CD4-positive, alpha-beta T cell (primary cell): ENCODE measurements around the gene NUDT3. TPM values are rescaled to one million over a fixed set of nuclear protein-coding genes. Genes with fewer than 3 reads are reported as not detected.

Source experiments
- ATAC-seq: fragments of 200-7000 bp; cut with Tn5 transposase; one replicate; pipeline ENCODE4 v1.10.0; 2022; ENCODE audit warnings: mild to moderate bottlenecking; ENCODE audit not compliant: poor library complexity
- CTCF ChIA-PET: fragments of 350-600 bp; sonication (Branson Sonifier 250); formaldehyde crosslinking; loops from one replicate; lab custom pipeline; 2021; ENCODE audit warnings: antibody characterized with exemption, inconsistent platforms; lab: Charles Lee
- POLR2A ChIA-PET: fragments of 350-600 bp; sonication (Branson Sonifier 250); formaldehyde crosslinking; loops from one replicate; lab custom pipeline; 2021; ENCODE audit warnings: antibody characterized with exemption, inconsistent platforms; lab: Charles Lee
- DNase-seq, 14 experiments: peaks; one replicate each; pipeline ENCODE4 v3.0.0-alpha.2; 2013 to 2020; ENCODE audit warnings: mixed read lengths in 2 of 14
- H3K27ac ChIP-seq, 2 donors: one replicate each; pipeline versions ENCODE4 v1.5.1 to v1.7.0; 2013; ENCODE audit warnings: low read length in 2 of 2, low read depth in 1 of 2, mild to moderate bottlenecking in 1 of 2
- H3K27me3 ChIP-seq, 2 experiments: 1 replicate in 1 of 2; 2 replicates in 1 of 2; pipeline versions ENCODE4 v1.6.1 to v1.7.0; 2013; ENCODE audit warnings: low read length in 2 of 2, control low read depth in 1 of 2, mild to moderate bottlenecking in 1 of 2, moderate library complexity in 1 of 2; ENCODE audit not compliant: insufficient read depth in 2 of 2, control insufficient read depth in 1 of 2
- H3K36me3 ChIP-seq: one replicate; pipeline ENCODE4 v1.6.1; 2013; ENCODE audit warnings: low read length, control low read depth; ENCODE audit not compliant: insufficient read depth
- H3K4me1 ChIP-seq: one replicate; pipeline ENCODE4 v1.6.1; 2013; ENCODE audit warnings: low read length, control low read depth; ENCODE audit not compliant: insufficient read depth
- H3K4me3 ChIP-seq: one replicate; pipeline ENCODE4 v1.5.1; 2013; ENCODE audit warnings: mild to moderate bottlenecking, low read length, moderate library complexity
- H3K9me3 ChIP-seq, 2 experiments: 1 replicate in 1 of 2; 2 replicates in 1 of 2; pipeline versions ENCODE4 v1.6.1 to v1.7.0; 2013; ENCODE audit warnings: low read length in 2 of 2, mild to moderate bottlenecking in 2 of 2, control low read depth in 1 of 2, moderate library complexity in 1 of 2; ENCODE audit not compliant: control insufficient read depth in 1 of 2, insufficient read depth in 1 of 2
- H3K27ac Mint-ChIP-seq: one replicate; pipeline ENCODE4 v1.8.0; 2020; ENCODE audit warnings: mixed read lengths
- H3K27me3 Mint-ChIP-seq: one replicate; pipeline ENCODE4 v1.8.0; 2021; ENCODE audit warnings: mixed read lengths
- H3K36me3 Mint-ChIP-seq: one replicate; pipeline ENCODE4 v1.8.0; 2021; ENCODE audit warnings: low read depth, mixed read lengths
- H3K4me1 Mint-ChIP-seq: one replicate; pipeline ENCODE4 v1.8.0; 2021; ENCODE audit warnings: low read depth, mixed read lengths
- H3K4me3 Mint-ChIP-seq: one replicate; pipeline ENCODE4 v1.8.0; 2020; ENCODE audit warnings: mild to moderate bottlenecking, mixed read lengths
- H3K9me3 Mint-ChIP-seq: one replicate; pipeline ENCODE4 v1.8.0; 2020; ENCODE audit warnings: mixed read lengths
- intact Hi-C, 2 experiments: fragments of 100-400 bp; cut with DNase I in 1 of 2; cut with micrococcal nuclease in 1 of 2; formaldehyde crosslinking; loops; one replicate each; pipeline versions ENCODE4 v1.15.1 to v1.9.0; 2023 to 2025; cut with DNase I, micrococcal nuclease
- total RNA-seq, 174 experiments: library from RNA in 2 of 174; stranded (reverse) in 2 of 174; gene quantifications; one replicate each; pipeline ENCODE4 v1.2.3 and lab custom pipeline; 2021 to 2026
- TF ChIP-seq, protein P1 (sequence below): fragments of 200-600 bp; IDR thresholded peaks from one replicate; pipeline ENCODE4 v1.8.0; 2022; ENCODE audit warnings: antibody characterized with exemption, mild to moderate bottlenecking

The NUDT3 gene
- total RNA-seq, 2 experiments from 2014 or later, result 14.8 to 15.0 TPM

DNA sequence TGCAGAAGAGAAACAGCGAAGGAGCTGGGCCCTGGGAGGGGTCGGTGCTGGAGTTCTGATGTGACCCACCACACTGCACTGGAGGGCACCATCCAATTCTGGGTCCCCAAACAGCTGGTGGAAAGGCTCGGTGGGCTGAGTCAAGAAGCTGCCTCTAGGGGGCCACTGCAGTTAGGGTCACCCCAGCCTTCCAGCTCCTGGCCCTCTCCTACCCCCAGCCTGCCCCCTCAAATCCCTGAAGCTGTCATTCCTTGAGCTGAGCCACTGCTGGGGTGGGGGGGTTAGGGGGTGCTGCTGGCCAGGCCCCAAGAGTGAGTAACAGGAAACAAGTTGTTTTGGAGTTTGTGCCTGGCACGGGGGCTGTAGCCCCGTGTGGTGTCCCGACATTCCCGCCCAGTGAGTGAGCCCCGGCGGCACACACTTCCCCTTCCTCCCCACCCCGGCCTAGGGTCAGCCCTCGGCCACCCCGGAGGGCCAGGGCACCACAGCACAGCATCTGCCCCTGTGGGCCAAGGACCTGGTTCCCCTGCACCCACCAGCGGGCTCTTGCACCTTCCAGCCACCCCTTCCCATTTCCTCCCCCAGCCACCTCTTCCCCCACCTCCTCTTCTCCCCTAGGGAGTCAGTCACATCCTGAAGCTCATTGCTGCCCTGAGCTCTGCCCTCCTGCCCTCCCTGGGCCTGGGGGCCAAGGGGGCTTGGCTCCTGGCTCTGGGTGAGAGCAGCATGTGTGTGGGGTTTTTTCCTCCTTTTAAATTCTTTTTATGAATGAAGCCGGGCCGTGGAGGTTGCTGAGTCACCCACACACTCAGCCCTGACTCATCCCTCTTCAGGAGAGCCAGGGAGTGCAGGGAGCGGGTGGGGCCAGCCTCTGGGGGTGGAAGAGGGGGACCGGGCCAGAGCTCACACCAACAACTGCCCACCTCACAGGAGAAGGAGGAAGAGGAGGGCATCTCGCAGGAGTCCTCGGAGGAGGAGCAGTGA is 148.3 kb downstream of the NUDT3 start:
- Mint-ChIP-seq H3K27me3 (no peaks in the 10 kb centered on the region), H3K9me3 (no peaks in the 10 kb centered on the region), H3K36me3 (peaks cover 63% of the 10 kb centered on the region), H3K4me1 (peaks cover 51% of the 10 kb centered on the region), H3K27ac (peak overlapping the region; percentile 84), H3K4me3 (no peak overlapping the region)
- intact Hi-C loops, result loop anchor here in 1 of 2 experiments (10.0 kb wide), 1 partner anchor 1399 kb away; the partner anchor contains the start of gene PSMB8
- no peak for ATAC-seq
- CTCF ChIA-PET, result interaction anchor here (1.2 to 1.5 kb wide), 3 partner anchors 12 to 171 kb away, joined by 3 to 4 read pairs (median 3); no protein-coding TSS in a partner anchor
- H3K27ac ChIP-seq, result peak overlapping the region in 1 of 2 donors; percentile 38
- H3K4me3 ChIP-seq, result no peak overlapping the region
- peaks cover 73% of the 10 kb centered on the region for H3K4me1 ChIP-seq
- peaks cover 45% of the 10 kb centered on the region for H3K36me3 ChIP-seq
- no peaks in the 10 kb centered on the region for H3K9me3 ChIP-seq
- DNase-seq, result peak in 6 of 14 experiments; percentile 26 to 72 (median 58)
- TF ChIP-seq, protein P1, sequence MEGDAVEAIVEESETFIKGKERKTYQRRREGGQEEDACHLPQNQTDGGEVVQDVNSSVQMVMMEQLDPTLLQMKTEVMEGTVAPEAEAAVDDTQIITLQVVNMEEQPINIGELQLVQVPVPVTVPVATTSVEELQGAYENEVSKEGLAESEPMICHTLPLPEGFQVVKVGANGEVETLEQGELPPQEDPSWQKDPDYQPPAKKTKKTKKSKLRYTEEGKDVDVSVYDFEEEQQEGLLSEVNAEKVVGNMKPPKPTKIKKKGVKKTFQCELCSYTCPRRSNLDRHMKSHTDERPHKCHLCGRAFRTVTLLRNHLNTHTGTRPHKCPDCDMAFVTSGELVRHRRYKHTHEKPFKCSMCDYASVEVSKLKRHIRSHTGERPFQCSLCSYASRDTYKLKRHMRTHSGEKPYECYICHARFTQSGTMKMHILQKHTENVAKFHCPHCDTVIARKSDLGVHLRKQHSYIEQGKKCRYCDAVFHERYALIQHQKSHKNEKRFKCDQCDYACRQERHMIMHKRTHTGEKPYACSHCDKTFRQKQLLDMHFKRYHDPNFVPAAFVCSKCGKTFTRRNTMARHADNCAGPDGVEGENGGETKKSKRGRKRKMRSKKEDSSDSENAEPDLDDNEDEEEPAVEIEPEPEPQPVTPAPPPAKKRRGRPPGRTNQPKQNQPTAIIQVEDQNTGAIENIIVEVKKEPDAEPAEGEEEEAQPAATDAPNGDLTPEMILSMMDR, result no peak
- POLR2A ChIA-PET, result no interaction called here
- H3K27me3 ChIP-seq, result no peaks in the 10 kb centered on the region

DNA sequence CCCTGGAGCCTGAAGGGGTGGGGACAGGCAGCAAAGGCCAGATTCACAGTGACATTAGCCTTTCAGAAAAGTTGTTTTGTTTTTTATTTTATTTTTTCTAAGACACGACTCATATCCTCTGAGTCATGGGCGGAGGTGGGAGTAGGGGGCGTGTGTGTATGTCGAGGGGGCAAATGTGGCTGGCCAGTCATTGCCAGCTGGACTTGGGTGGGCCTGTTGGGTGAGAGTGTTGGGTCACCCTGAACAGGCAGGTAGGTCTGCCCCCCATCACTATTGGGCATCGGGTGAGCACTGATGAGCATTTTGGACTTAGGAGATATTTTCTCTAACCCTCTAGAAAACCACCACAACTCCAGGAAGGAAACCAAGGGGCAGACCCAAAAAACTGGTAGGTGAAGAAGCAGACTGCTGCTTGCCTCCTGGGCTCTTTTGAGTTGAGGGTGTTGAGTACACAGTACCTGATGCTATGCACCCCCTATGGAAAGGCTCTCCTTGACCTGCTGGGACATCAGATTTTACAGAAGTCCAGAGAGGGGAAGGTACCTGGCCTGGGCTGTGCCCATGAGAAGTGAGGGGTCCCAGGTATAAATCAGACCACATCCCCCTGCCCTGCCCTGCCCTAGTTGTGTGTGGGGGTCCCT is 149.2 kb downstream of the NUDT3 start:
- peaks cover 54% of the 10 kb centered on the region for H3K4me1 Mint-ChIP-seq
- H3K36me3 Mint-ChIP-seq, result peaks cover 69% of the 10 kb centered on the region
- ATAC-seq, result no peak
- peak overlapping the region; percentile 42 for H3K4me3 Mint-ChIP-seq
- peak in 1 of 14 experiments; percentile 49 for DNase-seq
- intact Hi-C loops, result loop anchor here in 1 of 2 experiments (10.0 kb wide), 1 partner anchor 1398 kb away; the partner anchor contains the start of gene PSMB8
- Histone ChIP-seq H3K9me3 (no peaks in the 10 kb centered on the region), H3K36me3 (peaks cover 45% of the 10 kb centered on the region), H3K27me3 (no peaks in the 10 kb centered on the region), H3K4me1 (peaks cover 76% of the 10 kb centered on the region), H3K4me3 (no peak overlapping the region), H3K27ac (peak overlapping the region in 1 of 2 donors; percentile 50)
- no peaks in the 10 kb centered on the region for H3K27me3 Mint-ChIP-seq
- CTCF ChIA-PET, result interaction anchor here (0.8 to 1.5 kb wide), 4 partner anchors 11 to 172 kb away, joined by 3 to 4 read pairs (median 3); no protein-coding TSS in a partner anchor
- H3K9me3 Mint-ChIP-seq, result no peaks in the 10 kb centered on the region
- H3K27ac Mint-ChIP-seq, result peak overlapping the region; percentile 84
- POLR2A ChIA-PET, result no interaction called here
- TF ChIP-seq, protein P1, result no peak
